Tibial nerve (tissue), 4 donors: ENCODE data around the gene RRP7A. TPM values are rescaled to one million over a fixed set of nuclear protein-coding genes. Genes with fewer than 3 reads are reported as not detected.
A peak's percentile ranks its signal among the peaks of the same experiment; 100 is the strongest.
"Not testable (repeated sequence)": the region's sequence is repeated elsewhere in the genome, so short reads cannot be mapped to it uniquely, and the experiment has no call there.

Source experiments
- DNase-seq, 2 donors: peaks; one replicate each; pipeline ENCODE4 v3.0.0-alpha.2; 2019; ENCODE audit warnings: low spot score in 2 of 2
- H3K27ac ChIP-seq, 4 donors: fragments of 200-600 bp; sonication (generic) in 3 of 4; one replicate each; pipeline ENCODE4 v1.5.1; 2017 to 2019; ENCODE audit warnings: mild to moderate bottlenecking in 1 of 4
- H3K27me3 ChIP-seq, 2 donors: fragments of 200-600 bp; sonication (generic) in 1 of 2; one replicate each; pipeline versions ENCODE4 v1.5.1 to v1.6.0; 2017 to 2019
- H3K36me3 ChIP-seq, 3 donors: fragments of 200-600 bp; sonication (generic); one replicate each; pipeline ENCODE4 v1.5.1; 2018 to 2019
- H3K4me1 ChIP-seq, 4 donors: fragments of 200-600 bp; sonication (generic) in 3 of 4; one replicate each; pipeline ENCODE4 v1.5.1; 2017 to 2019
- H3K4me3 ChIP-seq, 4 donors: fragments of 200-600 bp; sonication (generic) in 3 of 4; one replicate each; pipeline ENCODE4 v1.5.1; 2017 to 2019; ENCODE audit warnings: mild to moderate bottlenecking in 1 of 4, moderate library complexity in 1 of 4
- H3K9me3 ChIP-seq, 4 donors: fragments of 200-600 bp; sonication (generic) in 3 of 4; one replicate each; pipeline ENCODE4 v1.5.1; 2017 to 2019
- EP300 ChIP-seq, 2 donors: sonication (generic); formaldehyde crosslinking; IDR thresholded peaks; one replicate each; pipeline ENCODE4 v1.6.1; 2017; ENCODE audit warnings: antibody characterized with exemption in 2 of 2, mild to moderate bottlenecking in 1 of 2
- POLR2A ChIP-seq, 2 donors: fragments of 450-650 bp; IDR thresholded peaks; one replicate each; pipeline ENCODE4 v1.6.1; 2017; ENCODE audit warnings: antibody characterized with exemption in 2 of 2, mild to moderate bottlenecking in 2 of 2, moderate library complexity in 2 of 2
- WGBS, 2 donors: methylation state at CpG; one replicate each; pipeline ENCODE4 v1.1.5; 2018; 5-methylcytosine and 5-hydroxymethylcytosine counted together
- total RNA-seq, 4 donors: library from RNA; depleted of rRNA; stranded (reverse); fragments of >200 nt; gene quantifications; one replicate each; pipeline ENCODE4 v1.1.0, GENCODE V29; 2016
- TF ChIP-seq, protein P1 (sequence below), 5 experiments: fragments of 200-600 bp in 3 of 5; fragments of 450-650 bp in 2 of 5; sonication (generic) in 3 of 5; IDR thresholded peaks; one replicate each; pipeline ENCODE4 v1.5.1; 2016 to 2019; ENCODE audit warnings: antibody characterized with exemption in 5 of 5, mild to moderate bottlenecking in 3 of 5, moderate library complexity in 2 of 5

RRP7A gene
- total RNA-seq, 4 donors from 2014 or later: 25.7 to 37.8 (median 29.6) TPM

DNA sequence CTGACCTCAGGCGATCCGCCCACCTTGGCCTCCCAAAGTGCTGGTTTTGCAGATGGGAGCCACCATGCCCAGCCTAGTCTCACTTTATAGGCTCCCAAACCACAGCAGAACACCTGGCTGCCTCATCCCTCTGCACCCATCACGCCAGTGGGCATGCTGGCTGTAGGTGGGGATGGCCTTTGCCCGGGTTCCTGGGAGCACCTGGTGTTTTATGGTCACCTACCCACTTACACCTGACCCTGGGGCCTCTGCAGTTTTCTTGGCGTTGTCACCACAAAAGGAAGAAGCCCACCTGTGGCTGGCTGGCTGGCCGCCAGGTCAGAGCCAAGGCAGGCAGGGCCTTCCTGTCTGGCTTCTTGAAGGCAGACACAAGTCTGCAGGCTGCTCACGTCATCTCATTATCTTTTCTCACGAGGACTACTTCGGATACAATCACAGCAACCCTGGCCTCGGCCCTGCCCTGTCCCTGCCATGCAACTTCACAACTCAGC is 8.2 kb downstream of the RRP7A start:
- 80% methylated on average over 10 of the region's 10 CpGs for WGBS, 2 donors
- H3K27ac ChIP-seq: no peak overlapping the region
- H3K9me3 ChIP-seq: no peaks in the 10 kb centered on the region
- H3K4me1 ChIP-seq: peaks cover 0 to 7% (median 0%) of the 10 kb centered on the region in 4 donors
- H3K4me3 ChIP-seq: no peak overlapping the region
- TF ChIP-seq POLR2A (IDR thresholded peaks at IDR 0.05) (no peak), EP300 (IDR thresholded peaks at IDR 0.05) (no peak)
- TF ChIP-seq, protein P1, sequence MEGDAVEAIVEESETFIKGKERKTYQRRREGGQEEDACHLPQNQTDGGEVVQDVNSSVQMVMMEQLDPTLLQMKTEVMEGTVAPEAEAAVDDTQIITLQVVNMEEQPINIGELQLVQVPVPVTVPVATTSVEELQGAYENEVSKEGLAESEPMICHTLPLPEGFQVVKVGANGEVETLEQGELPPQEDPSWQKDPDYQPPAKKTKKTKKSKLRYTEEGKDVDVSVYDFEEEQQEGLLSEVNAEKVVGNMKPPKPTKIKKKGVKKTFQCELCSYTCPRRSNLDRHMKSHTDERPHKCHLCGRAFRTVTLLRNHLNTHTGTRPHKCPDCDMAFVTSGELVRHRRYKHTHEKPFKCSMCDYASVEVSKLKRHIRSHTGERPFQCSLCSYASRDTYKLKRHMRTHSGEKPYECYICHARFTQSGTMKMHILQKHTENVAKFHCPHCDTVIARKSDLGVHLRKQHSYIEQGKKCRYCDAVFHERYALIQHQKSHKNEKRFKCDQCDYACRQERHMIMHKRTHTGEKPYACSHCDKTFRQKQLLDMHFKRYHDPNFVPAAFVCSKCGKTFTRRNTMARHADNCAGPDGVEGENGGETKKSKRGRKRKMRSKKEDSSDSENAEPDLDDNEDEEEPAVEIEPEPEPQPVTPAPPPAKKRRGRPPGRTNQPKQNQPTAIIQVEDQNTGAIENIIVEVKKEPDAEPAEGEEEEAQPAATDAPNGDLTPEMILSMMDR (IDR thresholded peaks at IDR 0.05): no peak
- no peak for DNase-seq
- peaks cover 0 to 47% (median 15%) of the 10 kb centered on the region in 3 donors for H3K36me3 ChIP-seq
- no peaks in the 10 kb centered on the region for H3K27me3 ChIP-seq

DNA sequence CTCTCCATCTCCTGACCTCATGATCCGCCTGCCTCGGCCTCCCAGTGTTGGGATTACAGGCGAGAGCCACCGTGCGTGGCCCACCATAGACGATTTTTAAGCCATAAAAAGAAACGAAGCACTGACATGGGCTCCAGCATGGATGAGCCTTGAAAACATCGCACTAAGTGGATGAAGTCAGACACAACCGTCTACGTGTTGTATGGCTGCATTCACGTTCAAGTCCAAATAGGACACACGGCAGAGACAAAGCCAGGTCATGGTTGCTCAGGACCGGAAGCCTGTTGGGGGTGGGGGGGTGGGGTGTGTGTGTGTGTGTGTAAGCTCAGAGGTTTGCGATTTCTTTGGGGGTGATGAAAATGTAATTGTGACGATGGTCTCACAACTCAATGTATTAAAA is 10.0 kb downstream of the RRP7A start:
- no peak overlapping the region for H3K27ac ChIP-seq
- peaks cover 0 to 31% (median 7%) of the 10 kb centered on the region in 3 donors for H3K36me3 ChIP-seq
- H3K4me1 ChIP-seq: peaks cover 0 to 7% (median 0%) of the 10 kb centered on the region in 4 donors
- DNase-seq: no peak
- WGBS, 2 donors: 84 to 85% methylated on average over 15 of the region's 15 CpGs
- no peaks in the 10 kb centered on the region for H3K9me3 ChIP-seq
- TF ChIP-seq EP300 (IDR thresholded peaks at IDR 0.05): no peak
- no peaks in the 10 kb centered on the region for H3K27me3 ChIP-seq
- no peak overlapping the region for H3K4me3 ChIP-seq

DNA sequence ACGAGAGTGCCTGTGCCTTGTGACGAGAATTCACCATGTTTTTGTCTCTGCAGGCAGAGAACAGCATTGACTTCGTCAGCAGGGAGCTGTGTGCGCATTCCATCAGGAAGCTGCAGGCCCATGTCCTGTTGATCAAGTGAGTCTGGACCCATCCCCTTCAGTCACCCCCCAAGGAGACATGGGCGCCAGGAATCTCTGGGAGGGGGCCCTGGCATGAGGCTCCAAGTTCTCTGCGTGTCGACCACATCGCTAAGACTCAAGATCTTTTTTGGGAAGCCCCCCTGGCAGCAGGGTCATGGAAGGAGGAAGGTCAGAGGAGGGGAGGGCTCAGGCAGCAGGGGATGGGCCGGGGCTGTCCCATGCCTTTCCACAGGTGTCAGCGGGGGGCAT is 10.6 kb downstream of the RRP7A start:
- not testable (repeated sequence) for DNase-seq
- WGBS, 2 donors: 62 to 72% methylated on average over 6 to 7 of the region's 10 CpGs

DNA sequence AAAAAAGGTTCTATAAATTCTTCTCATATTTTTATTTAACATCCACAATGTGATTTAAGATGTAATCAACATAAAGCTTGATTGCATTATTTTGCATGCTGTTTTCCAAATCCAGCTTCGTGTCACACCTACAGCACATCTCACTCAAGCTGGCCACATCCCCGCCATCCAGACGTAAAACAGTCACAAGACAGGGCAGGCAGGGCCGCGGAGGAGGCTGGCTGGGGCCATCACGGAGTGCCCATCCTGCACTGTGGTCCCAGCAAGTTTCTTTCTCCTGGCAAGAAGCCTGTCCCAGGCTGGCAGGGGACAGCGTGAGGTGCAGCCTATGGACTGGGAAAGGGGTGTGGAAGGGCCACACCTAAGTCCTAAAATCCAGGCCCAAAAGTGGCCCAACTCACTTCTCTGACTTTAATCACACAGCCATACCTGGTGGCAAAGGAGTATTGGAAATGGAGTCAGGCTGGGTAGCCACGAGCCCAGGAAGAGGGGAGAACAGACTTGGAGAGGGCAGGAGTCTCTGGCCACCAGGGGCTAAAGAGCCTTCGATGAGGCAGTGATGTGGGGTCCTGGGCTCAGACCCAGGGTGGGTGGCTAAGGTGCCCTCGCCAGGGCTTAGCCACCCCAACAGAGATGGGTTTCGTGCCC is 11.1 kb downstream of the RRP7A start:
- not testable (repeated sequence) for H3K27me3 ChIP-seq, H3K4me3 ChIP-seq, DNase-seq, H3K27ac ChIP-seq, H3K4me1 ChIP-seq, H3K9me3 ChIP-seq
- H3K36me3 ChIP-seq: peaks cover 0 to 21% (median 5%) of the 10 kb centered on the region in 3 donors
- 49 to 55% methylated on average over 8 to 10 of the region's 11 CpGs for WGBS, 2 donors

More for the DNA sequence above, 10.6 kb downstream of the RRP7A start:
- not testable (repeated sequence) for H3K4me3 ChIP-seq, H3K27ac ChIP-seq, H3K27me3 ChIP-seq, H3K9me3 ChIP-seq, H3K4me1 ChIP-seq
- peaks cover 0 to 25% (median 5%) of the 10 kb centered on the region in 3 donors for H3K36me3 ChIP-seq

DNA sequence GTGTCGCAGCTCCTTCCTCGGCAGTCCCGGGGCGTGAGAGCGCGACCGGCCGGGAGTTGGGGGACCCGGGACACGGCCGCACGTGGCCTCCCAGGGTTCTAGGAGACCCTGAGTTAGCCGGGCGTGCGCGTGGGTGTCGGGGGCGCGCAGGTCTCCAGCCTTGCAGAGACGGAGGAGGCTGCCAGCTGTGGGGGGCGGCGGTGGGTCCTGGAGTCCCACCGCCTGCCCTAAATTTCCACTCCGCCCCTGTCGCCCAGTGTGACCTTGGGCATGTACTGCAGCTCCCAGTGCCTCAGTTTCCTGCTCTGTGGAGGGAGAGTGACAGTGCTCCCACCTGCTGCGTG is 18.8 kb downstream of the RRP7A start:
- Histone ChIP-seq H3K27me3 (no peaks in the 10 kb centered on the region), H3K27ac (peak overlapping the region in 1 of 4 donors; percentile 69), H3K4me3 (peak overlapping the region; percentile 34 to 53 (median 42)), H3K9me3 (no peaks in the 10 kb centered on the region), H3K36me3 (no peaks in the 10 kb centered on the region), H3K4me1 (peaks cover 0 to 13% (median 7%) of the 10 kb centered on the region in 4 donors)
- DNase-seq: no peak
- 23 to 29% methylated on average over 23 to 25 of the region's 26 CpGs for WGBS, 2 donors
- TF ChIP-seq EP300 (IDR thresholded peaks at IDR 0.05) (no peak), POLR2A (IDR thresholded peaks at IDR 0.05) (no peak)
- TF ChIP-seq, protein P1 (IDR thresholded peaks at IDR 0.05): no peak

DNA sequence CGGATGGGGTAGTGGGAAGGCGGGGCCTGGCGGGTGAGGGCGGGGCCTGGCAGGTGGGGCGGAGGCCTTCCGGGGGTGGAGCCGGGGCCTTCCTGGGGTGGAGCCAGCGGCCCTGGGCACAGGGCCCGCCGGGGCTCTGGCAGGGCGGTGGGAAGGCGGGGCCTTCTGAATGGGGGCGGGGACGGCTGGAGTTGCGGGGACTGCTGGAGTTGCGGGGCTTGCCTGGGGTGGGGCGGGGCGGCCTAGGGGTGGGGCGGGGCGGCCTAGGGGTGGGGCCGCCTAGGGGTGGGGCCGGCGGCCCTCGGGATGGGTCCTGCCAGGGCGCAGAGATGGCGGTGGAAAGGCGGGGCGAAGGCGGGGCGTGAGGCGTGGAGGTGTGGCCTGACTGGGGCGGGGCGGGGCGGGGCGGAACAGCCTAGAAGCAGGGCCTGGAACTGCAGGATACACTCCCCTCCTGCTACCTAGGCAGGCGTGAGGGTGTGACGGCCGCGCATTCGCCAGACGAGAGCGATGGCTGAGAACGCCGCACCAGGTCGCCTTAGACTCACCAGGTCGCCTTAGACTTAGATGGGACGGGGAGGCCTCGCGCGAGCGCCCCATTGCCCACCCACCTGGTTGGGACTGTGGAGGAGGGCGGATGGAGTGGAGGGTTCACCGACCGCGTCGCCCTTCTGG is 19.3 kb downstream of the RRP7A start:
- H3K9me3 ChIP-seq: no peaks in the 10 kb centered on the region

DNA sequence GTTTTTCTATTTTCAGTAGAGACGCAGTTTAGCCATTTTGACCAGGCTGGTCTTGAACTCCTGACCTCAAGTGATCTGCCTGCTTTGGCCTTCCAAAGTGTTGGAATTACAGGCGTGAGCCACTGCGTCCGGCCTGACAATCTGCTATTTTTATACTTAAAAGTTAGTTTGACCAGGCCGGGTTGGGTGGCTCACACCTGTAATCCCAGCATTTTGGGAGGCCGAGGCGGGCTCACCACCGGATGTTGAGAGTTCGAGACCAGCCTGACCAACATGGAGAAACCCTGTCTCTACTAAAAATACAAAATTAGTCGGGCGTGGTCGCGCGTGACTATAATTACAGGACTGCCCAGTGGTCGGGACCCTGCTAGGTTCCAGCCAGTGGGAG is 19.8 kb downstream of the RRP7A start:
- not testable (repeated sequence) for DNase-seq, H3K36me3 ChIP-seq, H3K27me3 ChIP-seq, H3K9me3 ChIP-seq
- H3K4me1 ChIP-seq: peaks cover 0 to 13% (median 7%) of the 10 kb centered on the region in 4 donors
- H3K4me3 ChIP-seq: peak overlapping the region in 2 of 4 donors; percentile 43 to 53
- peak overlapping the region in 2 of 4 donors; percentile 60 to 69 for H3K27ac ChIP-seq
- 60 to 62% methylated on average over 15 of the region's 15 CpGs for WGBS, 2 donors

More for the DNA sequence above, 19.3 kb downstream of the RRP7A start:
- DNase-seq: peak; percentile 61 to 63
- no peaks in the 10 kb centered on the region for H3K36me3 ChIP-seq
- H3K4me3 ChIP-seq: peak overlapping the region; percentile 34 to 53 (median 42)
- TF ChIP-seq, protein P1 (IDR thresholded peaks at IDR 0.05): no peak
- TF ChIP-seq POLR2A (IDR thresholded peaks at IDR 0.05): peak in 1 of 2 donors; percentile 45
- TF ChIP-seq EP300 (IDR thresholded peaks at IDR 0.05): peak in 1 of 2 donors; percentile 48
- peaks cover 0 to 13% (median 7%) of the 10 kb centered on the region in 4 donors for H3K4me1 ChIP-seq
- 1 to 3% methylated on average over 15 to 42 of the region's 56 CpGs for WGBS, 2 donors
- H3K27me3 ChIP-seq: no peaks in the 10 kb centered on the region
- peak overlapping the region in 2 of 4 donors; percentile 60 to 69 for H3K27ac ChIP-seq

DNA sequence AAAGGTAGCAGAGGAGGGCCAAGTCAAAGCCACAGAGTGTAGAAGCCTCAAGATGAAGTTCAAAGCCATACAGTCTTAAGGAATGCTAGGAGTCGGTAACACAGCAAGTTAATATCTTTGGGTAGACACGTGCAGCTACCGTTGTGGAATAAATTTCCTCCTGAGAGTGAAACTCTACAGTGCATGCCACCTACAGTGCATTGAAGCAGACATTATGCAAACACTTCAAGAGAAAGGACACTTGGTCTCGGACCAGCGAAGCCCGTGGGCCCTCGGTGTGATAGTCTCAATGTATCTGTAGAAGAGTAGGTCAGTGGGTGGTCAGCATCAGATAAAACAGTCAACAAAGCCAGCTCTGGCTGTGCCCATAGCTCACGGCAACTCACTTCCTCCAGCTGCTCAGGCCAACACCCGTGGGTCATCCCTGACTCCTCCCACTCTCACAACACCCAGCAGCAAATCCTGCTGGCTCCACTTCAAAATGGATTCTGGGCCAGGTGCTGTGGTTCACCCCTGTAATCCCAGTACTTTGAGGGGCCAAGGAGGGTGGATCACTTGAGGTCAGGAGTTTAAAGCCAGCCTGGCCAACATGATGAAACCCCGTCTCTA is 24.0 kb downstream of the RRP7A start:
- not testable (repeated sequence) for DNase-seq, H3K36me3 ChIP-seq, H3K27me3 ChIP-seq, H3K4me1 ChIP-seq, H3K4me3 ChIP-seq, H3K9me3 ChIP-seq, H3K27ac ChIP-seq
- 41 to 52% methylated on average over 10 of the region's 10 CpGs for WGBS, 2 donors
